ENCODE results near the gene DRC7.

The DRC7 gene, protein sequence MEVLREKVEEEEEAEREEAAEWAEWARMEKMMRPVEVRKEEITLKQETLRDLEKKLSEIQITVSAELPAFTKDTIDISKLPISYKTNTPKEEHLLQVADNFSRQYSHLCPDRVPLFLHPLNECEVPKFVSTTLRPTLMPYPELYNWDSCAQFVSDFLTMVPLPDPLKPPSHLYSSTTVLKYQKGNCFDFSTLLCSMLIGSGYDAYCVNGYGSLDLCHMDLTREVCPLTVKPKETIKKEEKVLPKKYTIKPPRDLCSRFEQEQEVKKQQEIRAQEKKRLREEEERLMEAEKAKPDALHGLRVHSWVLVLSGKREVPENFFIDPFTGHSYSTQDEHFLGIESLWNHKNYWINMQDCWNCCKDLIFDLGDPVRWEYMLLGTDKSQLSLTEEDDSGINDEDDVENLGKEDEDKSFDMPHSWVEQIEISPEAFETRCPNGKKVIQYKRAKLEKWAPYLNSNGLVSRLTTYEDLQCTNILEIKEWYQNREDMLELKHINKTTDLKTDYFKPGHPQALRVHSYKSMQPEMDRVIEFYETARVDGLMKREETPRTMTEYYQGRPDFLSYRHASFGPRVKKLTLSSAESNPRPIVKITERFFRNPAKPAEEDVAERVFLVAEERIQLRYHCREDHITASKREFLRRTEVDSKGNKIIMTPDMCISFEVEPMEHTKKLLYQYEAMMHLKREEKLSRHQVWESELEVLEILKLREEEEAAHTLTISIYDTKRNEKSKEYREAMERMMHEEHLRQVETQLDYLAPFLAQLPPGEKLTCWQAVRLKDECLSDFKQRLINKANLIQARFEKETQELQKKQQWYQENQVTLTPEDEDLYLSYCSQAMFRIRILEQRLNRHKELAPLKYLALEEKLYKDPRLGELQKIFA

DNA sequence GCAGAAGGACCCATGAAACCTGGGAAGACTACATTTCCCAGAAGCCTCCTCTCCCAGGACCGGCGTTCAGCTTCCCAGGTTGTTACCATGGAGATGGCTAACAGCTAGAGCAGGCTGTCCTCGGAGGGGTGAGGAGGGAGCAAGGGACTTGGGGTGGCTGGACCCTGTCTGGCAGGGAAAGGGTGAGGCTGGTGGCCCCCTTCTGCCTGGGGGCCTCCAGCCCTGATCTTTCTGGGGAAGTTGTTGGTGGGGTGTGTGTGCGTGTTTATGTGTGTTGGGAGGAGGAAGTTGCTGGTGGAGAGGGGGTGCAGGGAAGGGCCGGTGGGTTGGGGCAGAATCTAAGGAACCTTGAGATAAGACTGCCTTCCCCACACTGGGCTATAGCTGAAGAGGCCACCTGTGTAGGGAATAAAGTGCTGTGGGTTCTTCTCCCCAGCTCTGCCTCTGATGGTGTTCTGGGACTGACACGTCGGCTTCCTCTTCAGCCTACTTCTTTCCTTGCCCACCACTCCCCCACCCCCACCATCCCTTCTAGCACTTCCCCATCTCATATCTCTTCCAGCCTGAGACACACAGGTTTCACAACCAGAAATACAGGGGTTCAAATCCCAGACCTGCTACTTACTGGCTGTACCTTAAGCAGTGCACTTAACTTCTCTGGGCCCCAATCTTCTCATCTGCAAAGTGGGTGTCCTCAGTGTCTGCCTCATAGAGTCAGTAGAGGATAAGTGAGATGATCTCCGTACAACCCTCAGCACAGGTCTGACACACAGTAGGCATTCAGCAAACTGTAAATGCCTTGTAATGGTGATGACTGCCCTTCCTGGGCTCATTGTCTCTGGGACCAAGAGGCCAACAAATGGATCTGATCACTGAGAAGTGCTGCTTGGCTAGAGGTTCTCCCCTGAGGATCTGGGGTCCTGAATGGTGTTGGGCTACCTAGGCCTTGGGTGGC lies at the start of gene DRC7:
Gene DRC7, plus strand, starts transcription at position 82 of the 955 bp plus-strand sequence. CDS start 3,144 bp downstream, outside the sequence.
- ATAC-seq (peak; percentile 52), DNase-seq (peak in 1 of 2 donors; percentile 37)
- H3K9me3 Mint-ChIP-seq, result no peaks in the 10 kb centered on the region
- H3K4me1 Mint-ChIP-seq, result peaks cover 22% of the 10 kb centered on the region
- H3K4me3 Mint-ChIP-seq, result peak within 1 kb of the TSS; percentile 56 to 74
- peak within 1 kb of the TSS in 1 of 2 donors; percentile 86 for H3K27ac Mint-ChIP-seq
- H3K27me3 Mint-ChIP-seq, result no peaks in the 10 kb centered on the region

- peaks cover 37% of the 10 kb centered on the region for H3K4me1 Mint-ChIP-seq
- no peaks in the 10 kb centered on the region for H3K27me3 Mint-ChIP-seq
- H3K9me3 Mint-ChIP-seq, result no peaks in the 10 kb centered on the region
These were observed 49.4 kb upstream of the DRC7 start for GRCh38 chr16:57645169-57645568.

DNA sequence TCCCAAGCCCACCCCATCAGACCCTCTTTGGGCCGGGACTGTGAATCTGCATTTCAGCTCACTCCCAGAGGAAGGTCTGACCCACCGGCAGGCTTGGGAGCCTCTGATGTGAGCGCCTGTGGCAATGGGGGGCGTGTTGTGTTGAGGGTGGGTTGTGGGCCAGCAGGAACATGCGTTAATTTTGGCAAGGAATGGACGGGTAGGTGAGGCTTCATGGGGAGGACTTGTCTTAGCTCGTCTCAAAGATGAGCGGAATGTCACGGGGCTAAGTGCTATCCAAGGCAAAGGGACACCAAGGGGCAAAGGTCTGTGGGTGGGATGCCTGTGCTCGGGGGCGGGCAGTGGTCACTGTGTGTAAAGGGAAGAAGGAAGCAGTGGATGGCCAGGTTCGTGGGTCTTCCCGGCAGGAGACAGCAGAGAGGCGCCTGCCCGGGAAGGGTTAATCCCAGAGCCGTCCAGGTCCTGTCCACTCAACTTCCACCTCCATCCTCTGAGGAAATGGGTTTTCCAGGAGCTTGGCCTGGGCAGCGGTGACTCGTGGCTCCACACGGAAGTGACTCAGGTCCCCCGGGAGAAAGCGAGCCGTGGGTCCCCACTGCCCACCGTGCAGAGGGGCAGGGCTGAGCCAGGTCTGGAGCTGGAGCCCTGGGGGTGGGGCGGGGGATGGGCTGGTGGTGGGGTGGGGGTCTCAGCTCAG lies 48.8 kb upstream of the DRC7 start:
- H3K4me3 Mint-ChIP-seq, result no peak overlapping the region
- H3K27ac Mint-ChIP-seq, result peak overlapping the region in 1 of 2 donors; percentile 54
- H3K4me1 Mint-ChIP-seq, result peaks cover 37% of the 10 kb centered on the region
- no peaks in the 10 kb centered on the region for H3K27me3 Mint-ChIP-seq
- H3K9me3 Mint-ChIP-seq, result no peaks in the 10 kb centered on the region
- ATAC-seq (no peak), DNase-seq (no peak)

More at GRCh38 chr16:57645169-57645568, 49.4 kb upstream of the DRC7 start:
- ATAC-seq, result no peak
- Mint-ChIP-seq H3K4me3 (no peak overlapping the region), H3K27ac (no peak overlapping the region)
- DNase-seq, result no peak

- DNase-seq (peak in 1 of 2 donors; percentile 31), ATAC-seq (peak; percentile 39)
- no peak overlapping the region for H3K4me3 Mint-ChIP-seq
- H3K9me3 Mint-ChIP-seq, result no peaks in the 10 kb centered on the region
- no peaks in the 10 kb centered on the region for H3K27me3 Mint-ChIP-seq
- peaks cover 39% of the 10 kb centered on the region for H3K4me1 Mint-ChIP-seq
- peak overlapping the region in 1 of 2 donors; percentile 16 for H3K27ac Mint-ChIP-seq
These were observed 48.1 kb upstream of the DRC7 start for GRCh38 chr16:57646388-57647039.

DNA sequence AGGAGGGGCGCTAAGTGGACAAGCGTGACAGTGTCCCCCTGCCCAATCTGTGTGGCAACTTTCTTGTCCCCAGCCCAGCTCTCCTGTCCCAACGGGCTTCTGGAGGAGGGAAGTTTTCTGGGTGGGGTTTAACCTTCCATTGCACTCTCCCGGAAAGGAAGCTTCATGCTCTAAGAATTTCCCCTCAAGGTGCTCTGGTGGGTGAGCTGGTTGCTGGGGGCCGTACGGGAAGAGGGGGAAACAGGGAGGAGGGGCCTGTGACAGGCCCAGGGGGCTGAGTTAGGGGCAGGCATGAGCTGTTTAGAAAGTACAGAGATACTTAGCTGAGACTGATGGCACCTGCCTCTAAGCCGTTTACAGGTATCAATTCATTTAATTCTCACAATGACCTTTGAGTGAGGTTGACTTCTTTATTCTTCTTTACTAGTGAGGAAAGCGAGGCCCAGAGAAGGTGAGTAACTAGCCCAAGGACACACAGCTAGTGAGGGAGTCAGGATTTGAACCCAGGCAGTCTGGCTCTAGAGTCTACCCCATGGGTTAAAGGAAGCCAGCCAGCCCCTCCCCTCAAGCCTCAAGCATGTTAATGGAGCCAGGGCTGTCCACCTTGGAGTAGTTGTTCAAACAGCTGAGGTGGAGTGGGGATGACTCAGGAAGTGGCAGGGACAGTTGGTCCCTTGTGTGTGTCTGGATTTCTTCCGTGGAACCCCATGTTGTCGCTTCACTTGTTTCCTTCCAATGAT lies 47.3 kb upstream of the DRC7 start:
- Mint-ChIP-seq H3K27ac (peak overlapping the region; percentile 50 to 51), H3K27me3 (no peaks in the 10 kb centered on the region), H3K4me3 (peak overlapping the region; percentile 33 to 37), H3K9me3 (no peaks in the 10 kb centered on the region), H3K4me1 (peaks cover 47% of the 10 kb centered on the region)
- ATAC-seq (peak; percentile 29), DNase-seq (no peak)

DNA sequence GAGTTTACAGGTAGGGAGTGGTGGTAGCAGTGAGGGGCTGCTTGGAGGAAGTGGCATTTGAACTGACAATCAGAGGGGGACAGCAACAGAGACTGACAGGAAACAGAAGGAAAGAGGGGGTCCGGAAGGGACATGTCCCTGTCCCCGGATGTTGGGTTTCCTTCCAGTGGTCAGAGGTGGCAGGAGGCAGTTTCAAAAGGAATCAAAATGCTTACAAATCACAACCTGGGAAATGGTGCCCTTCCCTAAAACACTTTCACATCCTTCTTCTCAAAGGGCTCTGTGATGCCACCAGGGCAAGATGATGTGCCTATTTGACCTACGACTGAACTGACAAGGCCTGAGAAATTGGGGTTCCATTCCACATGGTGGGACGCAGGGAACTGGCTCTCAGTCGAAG lies 46.5 kb upstream of the DRC7 start:
- ATAC-seq (no peak), DNase-seq (no peak)
- Mint-ChIP-seq H3K4me3 (peak overlapping the region; percentile 33 to 37), H3K27me3 (no peaks in the 10 kb centered on the region), H3K27ac (peak overlapping the region; percentile 77 to 81), H3K4me1 (peaks cover 48% of the 10 kb centered on the region), H3K9me3 (no peaks in the 10 kb centered on the region)

- peak overlapping the region; percentile 37 for H3K4me3 Mint-ChIP-seq
- no peaks in the 10 kb centered on the region for H3K9me3 Mint-ChIP-seq
- ATAC-seq (peak; percentile 68), DNase-seq (peak; percentile 89 to 91)
- peaks cover 48% of the 10 kb centered on the region for H3K4me1 Mint-ChIP-seq
- peak overlapping the region; percentile 66 to 81 for H3K27ac Mint-ChIP-seq
- no peaks in the 10 kb centered on the region for H3K27me3 Mint-ChIP-seq
These were observed 45.8 kb upstream of the DRC7 start for GRCh38 chr16:57648581-57649442.

- H3K4me1 Mint-ChIP-seq, result peaks cover 48% of the 10 kb centered on the region
- DNase-seq (no peak), ATAC-seq (no peak)
- no peak overlapping the region for H3K27ac Mint-ChIP-seq
- H3K9me3 Mint-ChIP-seq, result no peaks in the 10 kb centered on the region
- H3K4me3 Mint-ChIP-seq, result no peak overlapping the region
- H3K27me3 Mint-ChIP-seq, result no peaks in the 10 kb centered on the region
These were observed 45.2 kb upstream of the DRC7 start for GRCh38 chr16:57649443-57649751.

DNA sequence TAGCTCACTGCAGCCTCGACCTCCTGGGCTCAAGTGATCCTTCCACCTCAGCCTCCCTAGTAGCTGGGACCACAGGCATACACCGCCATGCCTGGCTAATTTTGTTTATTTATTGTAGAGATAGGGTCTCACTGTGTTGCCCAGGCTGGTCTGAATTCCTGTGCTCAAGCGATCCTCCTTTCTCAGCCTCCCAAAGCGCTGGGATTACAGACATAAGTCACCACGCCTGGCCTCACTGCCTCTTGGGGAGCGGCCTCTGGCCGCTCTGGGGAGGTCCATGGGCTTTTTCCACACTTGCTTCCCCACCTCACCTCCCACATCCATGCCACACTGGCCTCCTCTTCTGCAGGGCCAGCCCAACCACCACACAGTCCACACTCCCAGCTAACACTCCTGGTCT lies 44.8 kb upstream of the DRC7 start:
- DNase-seq (no peak), ATAC-seq (no peak)
- peaks cover 48% of the 10 kb centered on the region for H3K4me1 Mint-ChIP-seq
- no peaks in the 10 kb centered on the region for H3K9me3 Mint-ChIP-seq
- H3K4me3 Mint-ChIP-seq, result no peak overlapping the region
- H3K27me3 Mint-ChIP-seq, result no peaks in the 10 kb centered on the region
- no peak overlapping the region for H3K27ac Mint-ChIP-seq

DNA sequence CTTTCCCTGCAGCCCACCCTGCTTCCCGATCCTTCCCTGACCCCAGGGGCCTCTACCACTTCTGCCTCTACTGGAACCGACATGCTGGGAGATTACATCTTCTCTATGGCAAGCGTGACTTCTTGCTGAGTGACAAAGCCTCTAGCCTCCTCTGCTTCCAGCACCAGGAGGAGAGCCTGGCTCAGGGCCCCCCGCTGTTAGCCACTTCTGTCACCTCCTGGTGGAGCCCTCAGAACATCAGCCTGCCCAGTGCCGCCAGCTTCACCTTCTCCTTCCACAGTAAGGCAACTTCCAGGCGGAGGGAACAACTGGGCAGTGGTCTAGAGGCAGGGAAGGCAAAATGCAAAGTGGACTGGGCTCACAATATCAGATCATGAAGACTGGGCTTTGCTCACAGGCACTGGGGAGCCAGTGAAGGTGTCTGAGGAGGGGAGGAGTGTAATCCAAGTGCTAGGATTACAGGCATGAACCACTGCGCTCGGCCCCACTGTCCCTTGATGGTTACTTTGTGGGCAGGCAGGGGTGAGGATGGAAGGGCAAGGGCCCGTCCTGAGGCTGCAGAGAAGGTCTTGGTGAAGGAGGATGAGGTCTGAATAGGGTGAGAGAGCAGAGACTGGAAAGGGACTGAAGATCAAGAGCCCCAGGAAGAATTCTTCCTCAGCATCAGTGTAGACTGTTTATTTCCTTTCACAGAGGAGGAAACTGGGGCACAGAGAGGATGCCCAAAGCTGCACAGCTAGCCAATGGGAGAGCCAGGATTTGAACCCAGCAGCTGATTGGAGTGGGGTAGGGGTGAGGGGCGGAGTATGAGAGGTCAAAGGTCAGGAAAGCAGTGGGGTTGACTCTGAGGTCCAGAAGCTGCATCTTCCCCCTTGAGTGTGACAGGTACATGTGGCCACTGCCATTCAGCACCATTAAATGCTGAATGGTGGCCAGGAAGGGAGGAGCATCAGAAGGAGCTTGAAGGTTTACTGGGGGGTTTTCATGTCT lies 43.0 kb upstream of the DRC7 start:
- peak in 1 of 2 donors; percentile 30 for DNase-seq
- Mint-ChIP-seq H3K4me3 (no peak overlapping the region), H3K27ac (no peak overlapping the region), H3K4me1 (peaks cover 39% of the 10 kb centered on the region), H3K27me3 (no peaks in the 10 kb centered on the region), H3K9me3 (no peaks in the 10 kb centered on the region)
- ATAC-seq, result peak; percentile 28

DNA sequence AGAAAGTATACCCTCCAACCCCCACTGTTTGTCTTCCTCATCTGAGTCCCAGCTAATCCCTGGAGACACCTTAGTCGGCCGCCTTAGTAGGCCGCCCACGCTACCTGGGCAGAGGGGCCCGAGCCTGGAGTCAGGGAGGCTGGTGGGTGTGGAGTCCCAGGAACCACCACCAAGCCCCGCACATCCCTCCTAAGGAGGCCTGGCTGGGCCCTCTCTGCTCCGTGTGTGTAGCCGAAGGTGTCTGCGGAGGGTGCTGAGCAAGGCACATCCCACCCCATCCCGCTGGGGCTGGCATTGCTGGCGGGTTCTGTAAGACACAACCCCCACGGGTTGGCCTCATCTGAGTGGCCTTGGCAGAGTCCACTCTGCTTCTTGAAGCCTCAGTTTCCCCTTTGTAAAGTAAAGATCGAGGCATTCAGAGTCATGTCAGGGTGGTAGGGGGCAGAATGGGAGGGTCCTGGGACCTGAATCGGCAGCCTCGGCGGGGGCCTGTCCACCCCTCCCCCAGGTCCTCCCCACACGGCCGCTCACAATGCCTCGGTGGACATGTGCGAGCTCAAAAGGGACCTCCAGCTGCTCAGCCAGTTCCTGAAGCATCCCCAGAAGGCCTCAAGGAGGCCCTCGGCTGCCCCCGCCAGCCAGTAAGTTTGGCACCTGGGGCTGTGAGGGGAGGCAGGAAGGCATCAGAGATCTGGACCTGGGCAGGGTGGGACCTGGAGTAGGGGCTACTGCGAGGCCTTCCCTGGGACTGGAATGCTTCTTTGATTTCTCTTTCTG lies 41.7 kb upstream of the DRC7 start:
- DNase-seq, result no peak
- peak overlapping the region in 1 of 2 donors; percentile 34 for H3K27ac Mint-ChIP-seq
- ATAC-seq, result no peak
- peaks cover 27% of the 10 kb centered on the region for H3K4me1 Mint-ChIP-seq
- no peaks in the 10 kb centered on the region for H3K27me3 Mint-ChIP-seq
- no peaks in the 10 kb centered on the region for H3K9me3 Mint-ChIP-seq
- no peak overlapping the region for H3K4me3 Mint-ChIP-seq

All from stimulated activated naive CD8-positive, alpha-beta T cell treated with anti-CD3 and anti-CD28 coated beads, Interleukin-15, amount 100 ng/mL, for 72 hours (primary cell).